GM18861 (cell line): ENCODE measurements around the gene GRIN1.
"Not testable (repeated sequence)": the region's sequence is repeated elsewhere in the genome, so short reads cannot be mapped to it uniquely, and the experiment has no call there.

ENCODE experiments used
- ATAC-seq: cut with Tn5 transposase; IDR thresholded peaks from one replicate; pipeline ENCODE4 v1.9.1; 2021; ENCODE audit not compliant: unreplicated experiment

GRIN1 gene

GRCh38 chr9:137111788-137112563 is 27.0 kb upstream of the GRIN1 start:
- no peak for ATAC-seq

DNA sequence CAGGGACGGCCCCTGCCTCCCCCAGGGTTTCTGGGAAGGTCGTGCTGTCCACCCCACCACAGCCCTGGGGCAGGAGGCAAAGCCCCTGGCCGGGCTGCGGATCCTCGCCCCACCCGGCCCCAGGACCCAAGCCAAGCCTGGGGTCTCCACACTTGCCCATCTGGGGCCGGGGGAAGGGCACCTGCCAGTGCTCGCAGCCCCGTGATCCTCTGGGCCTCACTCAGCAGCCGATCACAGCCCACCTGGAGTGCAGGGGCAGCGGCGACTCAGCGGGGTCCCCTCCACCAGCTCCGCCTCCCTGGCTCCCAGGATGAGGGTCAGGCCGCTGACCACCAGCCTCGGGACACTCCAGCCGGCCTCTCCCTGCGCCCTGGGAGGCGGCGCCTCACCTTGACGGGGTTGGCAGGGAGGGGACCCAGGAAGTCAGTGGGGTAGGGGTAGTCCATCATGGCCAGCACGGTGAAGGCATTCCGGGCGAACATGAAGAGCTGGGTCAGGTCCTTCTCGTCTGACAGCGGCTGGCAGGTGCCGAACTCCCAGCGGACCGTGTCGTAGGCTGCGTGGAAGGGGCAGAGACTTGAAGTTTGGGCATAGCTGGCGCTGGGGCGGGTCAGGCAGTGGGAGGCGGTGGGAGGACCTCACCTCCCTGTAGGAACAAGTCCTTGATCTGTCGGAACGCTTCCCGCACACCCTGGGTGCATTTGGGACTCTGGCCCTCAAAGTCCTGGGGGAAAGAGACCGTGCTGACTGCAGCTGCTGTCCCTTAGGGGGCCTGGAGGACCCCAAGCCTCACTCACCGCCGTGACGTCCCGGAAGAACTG is 26.2 kb upstream of the GRIN1 start:
- ATAC-seq: no peak

DNA sequence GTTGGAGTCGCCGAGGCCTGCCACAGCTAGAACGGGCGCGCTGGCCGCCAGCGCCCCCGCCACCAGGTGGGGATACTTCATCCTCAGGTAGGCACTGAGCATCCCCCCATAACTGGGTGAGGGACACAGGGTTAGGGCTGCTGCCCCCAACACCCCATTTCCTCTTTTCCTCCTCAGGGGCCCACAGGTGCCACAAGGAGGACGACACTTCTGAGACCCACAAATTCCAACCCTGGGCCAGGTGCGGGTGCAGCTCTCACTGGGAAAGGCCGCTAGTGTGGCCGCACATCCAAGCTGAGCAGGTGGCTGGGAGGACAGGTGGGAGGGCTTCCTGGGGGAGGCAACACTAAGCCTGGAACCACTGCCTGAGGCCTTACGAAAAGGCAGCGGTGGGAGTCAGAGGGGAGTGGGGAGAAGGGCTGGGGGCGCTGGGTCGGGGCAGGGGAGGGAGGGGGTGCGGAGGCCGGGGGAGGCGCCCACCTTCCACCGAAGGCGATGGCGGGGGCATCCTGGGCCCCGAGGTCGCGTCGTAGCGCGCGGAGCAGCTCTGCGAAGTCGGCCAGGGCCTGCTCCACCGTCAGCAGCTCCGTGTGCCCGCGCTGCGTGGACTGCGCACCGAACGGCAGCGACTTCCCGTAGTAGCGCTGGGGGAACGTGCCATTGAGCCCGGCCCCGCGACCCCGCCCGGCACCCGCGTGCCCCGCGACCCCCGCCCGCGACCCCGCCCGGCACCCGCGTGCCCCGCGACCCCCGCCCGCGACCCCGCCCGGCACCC is 25.4 kb upstream of the GRIN1 start:
- ATAC-seq: no peak

DNA sequence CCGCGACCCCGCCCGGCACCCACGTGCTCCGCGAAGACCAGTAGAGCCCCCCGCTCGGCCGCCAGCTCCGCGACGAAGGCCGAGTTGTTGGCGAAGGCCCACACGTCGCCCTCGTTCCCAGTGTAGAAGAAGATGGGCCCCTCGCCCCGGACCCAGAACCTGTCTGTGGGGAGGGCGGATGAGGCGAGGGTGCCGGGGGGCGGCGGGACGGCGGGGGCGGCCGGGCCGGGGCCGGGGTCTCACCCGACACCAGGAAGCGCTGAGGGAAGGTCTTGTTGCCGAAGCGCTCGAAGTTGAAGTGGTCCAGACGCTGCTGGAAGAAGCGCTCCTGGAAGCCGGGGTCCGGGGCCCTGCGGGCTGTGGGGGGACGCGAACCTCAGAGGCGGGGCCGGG is 24.7 kb upstream of the GRIN1 start:
- ATAC-seq: no peak

GRCh38 chr9:137114613-137115393 is 24.2 kb upstream of the GRIN1 start, which contains the start of gene DPP7:
Gene DPP7, minus strand, starts transcription at chr9:137114733. Its CDS starts 20 bp downstream, at chr9:137114713.
- peak; percentile 40 for ATAC-seq

GRCh38 chr9:137115394-137116026 is 23.4 kb upstream of the GRIN1 start:
- ATAC-seq: no peak

DNA sequence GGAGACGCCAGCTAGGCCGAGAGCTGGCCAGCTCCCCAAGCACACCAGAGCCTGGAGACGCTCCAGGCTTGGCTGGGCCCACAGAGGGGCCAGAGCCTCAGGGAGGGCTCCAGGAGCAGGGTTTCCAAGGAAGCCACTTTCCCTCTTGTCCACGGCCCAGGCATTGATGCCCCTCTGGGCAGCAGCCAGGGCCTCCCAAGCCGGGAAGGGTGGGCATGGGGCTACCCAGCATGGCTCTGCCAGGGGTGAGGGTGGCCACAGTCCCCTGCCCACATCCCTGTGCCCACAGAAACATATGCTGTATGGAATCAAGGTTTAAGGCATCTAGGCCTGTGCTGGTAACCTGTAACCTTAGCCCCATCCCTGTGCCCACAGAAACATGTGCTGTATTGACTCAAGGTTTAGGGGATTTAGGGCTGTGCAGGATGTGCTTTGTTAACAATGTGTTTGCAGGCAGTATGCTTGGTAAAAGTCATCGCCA is 22.9 kb upstream of the GRIN1 start:
- ATAC-seq: no peak

DNA sequence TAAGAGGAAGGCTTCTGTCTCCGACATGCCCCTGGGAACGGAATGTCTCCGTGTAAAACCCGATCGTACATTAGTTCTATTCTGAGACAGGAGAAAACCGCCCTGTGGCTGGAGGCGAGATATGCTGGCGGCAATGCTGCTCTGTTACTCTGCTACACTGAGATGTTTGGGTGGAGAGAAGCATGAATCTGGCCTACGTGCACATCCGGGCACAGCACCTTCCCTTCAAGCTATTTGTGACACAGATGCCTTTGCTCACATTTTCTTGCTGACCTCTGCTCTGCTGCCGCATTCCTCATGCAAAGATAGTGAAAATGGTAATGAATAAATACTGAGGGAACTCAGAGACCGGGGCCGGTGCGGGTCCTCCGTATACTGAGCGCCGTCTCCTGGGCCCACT is 22.2 kb upstream of the GRIN1 start:
- ATAC-seq: no peak

DNA sequence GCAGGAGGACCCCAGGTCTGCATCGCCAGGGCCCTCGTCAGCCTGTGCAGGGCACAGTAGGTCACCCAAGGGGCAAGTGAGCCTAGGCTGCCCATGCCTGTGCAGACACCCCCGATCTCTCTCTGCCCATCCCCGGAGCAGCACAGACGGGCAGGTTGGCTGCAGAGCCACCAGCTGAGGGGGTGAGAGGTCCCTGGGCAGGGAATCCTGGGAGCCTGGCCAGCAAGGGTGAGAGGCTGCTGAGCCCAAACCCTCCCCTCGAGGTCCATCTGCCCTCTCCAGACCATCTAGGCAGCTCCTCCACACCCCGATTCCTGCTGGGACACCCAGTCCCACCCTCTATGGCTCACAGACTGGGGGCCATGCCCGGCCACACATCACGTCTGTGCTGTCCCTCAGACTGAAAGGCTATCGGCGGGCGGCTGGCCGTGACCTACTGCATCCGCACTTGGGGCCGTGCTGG is 21.7 kb upstream of the GRIN1 start:
- ATAC-seq: no peak

GRCh38 chr9:137118092-137118603 is 20.8 kb upstream of the GRIN1 start:
- not testable (repeated sequence) for ATAC-seq

GRCh38 chr9:137121927-137122795 is 16.8 kb upstream of the GRIN1 start:
- ATAC-seq: not testable (repeated sequence)

DNA sequence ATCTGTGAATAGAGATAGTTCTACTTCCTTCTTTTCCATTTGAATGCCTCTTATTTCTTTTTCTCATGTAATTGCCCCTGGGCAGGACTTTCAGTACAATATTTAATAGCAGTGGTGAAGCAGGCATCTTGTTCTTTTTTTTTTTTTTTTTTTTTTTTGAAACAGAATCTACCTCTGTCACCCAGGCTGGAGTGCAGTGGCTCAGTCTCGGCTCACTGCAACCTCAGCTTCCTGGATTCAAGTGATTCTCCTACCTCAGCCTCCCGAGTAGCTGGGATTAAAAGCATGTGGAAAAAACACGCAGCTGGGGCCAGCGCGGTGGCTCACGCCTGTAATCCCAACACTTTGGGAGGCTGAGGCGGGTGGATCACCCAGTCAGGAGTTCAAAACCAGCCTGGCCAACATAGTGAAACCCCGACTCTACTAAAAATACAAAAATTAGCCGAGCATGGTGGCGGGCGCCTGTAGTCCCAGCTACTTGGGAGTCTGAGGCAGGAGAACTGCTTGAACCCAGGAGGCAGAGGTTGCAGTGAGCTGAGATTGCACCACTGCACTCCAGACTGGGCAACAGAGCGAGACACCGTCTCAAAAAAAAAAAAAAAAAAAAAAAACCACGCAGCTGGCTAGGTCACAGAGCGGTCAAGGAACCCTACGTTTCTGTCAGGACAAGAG is 16.0 kb upstream of the GRIN1 start:
- ATAC-seq: not testable (repeated sequence)

GRCh38 chr9:137123468-137123837 is 15.5 kb upstream of the GRIN1 start:
- no peak for ATAC-seq

DNA sequence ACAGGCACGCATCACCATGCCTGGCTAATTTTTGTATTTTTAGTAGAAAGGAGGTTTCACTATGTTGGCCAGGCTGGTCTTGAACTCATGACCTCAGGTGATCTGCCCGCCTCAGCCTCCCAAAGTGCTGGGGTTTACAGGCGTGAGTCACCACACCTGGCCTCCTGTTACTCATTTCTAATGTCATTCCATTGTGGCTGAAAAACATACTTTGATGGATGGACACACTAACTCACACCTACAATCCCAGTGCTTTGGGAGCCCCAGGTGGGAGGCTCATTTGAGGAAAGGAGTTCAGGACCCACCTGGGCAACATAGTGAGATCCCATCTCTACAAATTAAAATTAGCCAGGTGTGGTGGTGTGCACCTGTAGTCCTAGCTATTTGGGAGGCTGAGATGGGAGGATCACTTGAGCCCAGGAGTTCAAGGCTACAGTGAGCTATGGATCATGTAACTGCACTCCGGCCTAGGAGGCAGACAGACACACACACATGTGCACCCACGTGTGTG is 14.9 kb upstream of the GRIN1 start:
- ATAC-seq: not testable (repeated sequence)

DNA sequence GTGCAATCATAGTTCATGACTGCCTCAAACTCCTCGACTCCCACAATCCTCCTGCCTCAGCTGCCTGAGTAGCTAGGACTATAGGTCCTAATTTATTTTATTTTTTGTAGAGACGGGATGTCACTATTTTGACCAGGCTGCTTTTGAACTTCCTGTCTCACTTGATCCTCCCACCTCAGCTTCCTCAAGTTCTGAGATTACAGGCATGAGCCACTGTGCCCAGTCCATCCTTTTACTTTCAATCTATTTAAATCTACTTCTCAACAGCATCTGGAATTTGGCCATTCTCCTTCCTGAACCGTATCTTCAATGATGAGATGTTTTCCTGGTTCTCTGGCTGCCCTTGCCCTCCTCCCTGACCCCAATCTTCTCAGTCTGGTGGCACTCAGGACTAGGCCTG is 12.2 kb upstream of the GRIN1 start:
- no peak for ATAC-seq

- no peak for ATAC-seq
Measured at GRCh38 chr9:137127301-137128157, 11.4 kb upstream of the GRIN1 start.
